HG02610 (cell line): ENCODE measurements around the gene DHH.
A peak's percentile ranks its signal among the peaks of the same experiment; 100 is the strongest.

Experiments
- ATAC-seq: cut with Tn5 transposase; IDR thresholded peaks from one replicate; pipeline ENCODE4 v1.9.1; 2021; ENCODE audit warnings: mild to moderate bottlenecking, moderate library complexity; ENCODE audit not compliant: unreplicated experiment

DHH gene

DNA sequence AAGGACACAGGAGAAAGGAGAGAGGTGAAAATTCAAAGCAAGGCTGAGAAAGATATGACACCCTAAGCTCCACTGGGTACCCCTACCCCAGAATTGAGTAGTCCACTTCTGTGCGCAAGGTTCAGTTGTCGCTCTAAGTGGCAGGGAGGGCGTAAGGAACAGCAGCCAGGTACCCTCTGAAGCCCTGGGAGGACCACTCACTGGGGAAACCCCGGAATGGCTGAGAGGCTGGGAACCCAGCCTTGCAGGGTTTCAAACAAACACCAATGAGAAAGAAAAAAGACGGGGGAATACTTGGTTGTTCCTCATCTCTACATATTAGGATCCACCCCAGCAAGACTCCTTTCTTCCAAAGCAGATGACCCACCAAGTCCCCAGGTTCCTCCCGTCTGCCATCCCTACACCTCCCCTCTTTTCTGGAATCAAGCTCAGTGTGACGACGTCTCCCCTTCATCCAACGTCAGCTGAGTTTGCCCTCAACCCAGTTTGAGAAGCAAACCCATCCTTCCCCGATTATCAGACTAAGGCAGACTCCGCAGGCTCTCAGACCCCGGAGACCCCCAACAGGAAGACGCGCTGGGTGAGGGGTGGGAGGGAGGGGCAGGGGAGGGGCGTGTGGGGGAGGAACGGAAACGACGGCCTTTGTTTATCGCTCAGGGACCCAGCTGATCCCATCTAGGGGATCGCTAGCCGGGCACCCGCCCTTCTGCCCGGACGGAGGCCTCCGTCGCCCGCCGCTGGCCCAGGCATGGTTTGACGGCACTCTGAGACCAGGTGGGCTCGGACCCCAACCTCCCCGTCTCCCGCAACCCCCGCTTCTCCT lies 15.3 kb upstream of the DHH start:
- no peak for ATAC-seq

- ATAC-seq: no peak
These were observed 14.4 kb upstream of the DHH start for GRCh38 chr12:49108958-49109404.

GRCh38 chr12:49105504-49106084 lies 11.0 kb upstream of the DHH start:
- no peak for ATAC-seq

- ATAC-seq: no peak
These were observed 10.2 kb upstream of the DHH start for GRCh38 chr12:49104822-49105221.

DNA sequence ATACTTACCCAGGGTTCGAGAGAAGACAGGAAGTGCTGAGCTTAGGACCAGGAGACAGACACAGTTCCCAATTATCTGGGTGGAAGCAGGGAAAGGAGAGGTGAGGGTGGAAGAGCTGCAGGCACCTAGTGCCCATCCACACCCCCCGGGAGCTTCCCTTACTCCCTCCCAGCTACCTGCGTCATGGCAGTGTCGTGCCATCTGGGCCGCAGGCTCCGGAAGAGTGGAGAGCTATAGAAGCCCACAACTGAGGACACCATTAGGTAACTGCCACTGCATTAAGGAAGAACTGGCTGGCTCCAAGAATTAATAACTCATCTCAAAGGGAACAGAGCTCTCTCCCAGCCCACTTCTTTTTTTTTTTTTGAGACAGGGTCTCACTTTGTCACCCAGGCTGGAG lies 5.8 kb upstream of the DHH start:
- ATAC-seq: no peak

DNA sequence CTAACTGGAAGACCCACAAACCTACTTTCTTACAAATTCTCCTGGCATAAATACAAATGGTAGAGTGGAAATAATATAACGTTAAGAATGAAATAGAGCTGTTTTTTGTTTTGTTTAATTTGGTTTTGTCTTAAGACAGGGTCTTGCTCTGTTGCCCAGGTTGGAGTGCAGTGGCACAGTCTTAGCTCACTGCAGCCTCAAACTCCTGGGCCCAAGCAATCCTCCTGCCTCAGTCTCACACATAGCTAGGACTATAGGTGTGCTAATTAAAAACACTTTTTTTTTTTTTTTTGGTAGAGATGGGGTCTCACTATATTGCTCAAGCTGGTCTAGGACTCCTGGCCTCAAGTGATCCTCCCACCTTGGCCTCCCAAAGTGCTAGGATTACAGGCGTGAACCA lies 4.1 kb upstream of the DHH start:
- ATAC-seq: no peak

DNA sequence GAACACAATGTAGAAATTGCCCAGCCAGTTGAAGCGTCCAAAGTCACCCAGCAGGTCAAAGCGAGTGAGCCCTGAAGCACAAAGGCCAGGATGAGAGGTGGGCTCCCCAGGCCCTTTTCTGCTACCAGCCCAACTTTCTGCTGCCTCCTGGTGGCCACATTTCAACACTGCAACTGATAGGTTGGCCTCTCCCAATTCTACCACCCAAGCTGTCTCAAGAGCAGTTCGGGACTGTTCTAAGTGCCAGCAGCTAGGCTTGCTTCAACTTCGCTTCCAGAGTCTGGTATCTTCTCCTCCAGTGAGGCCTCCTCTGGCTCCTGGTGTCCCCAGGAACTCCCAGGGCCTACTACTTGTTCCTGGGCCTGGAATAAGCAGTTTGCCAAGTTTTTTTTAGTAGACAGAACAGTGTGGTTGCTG lies 3.4 kb upstream of the DHH start:
- no peak for ATAC-seq

GRCh38 chr12:49097381-49097780 lies 2.8 kb upstream of the DHH start:
- no peak for ATAC-seq

DNA sequence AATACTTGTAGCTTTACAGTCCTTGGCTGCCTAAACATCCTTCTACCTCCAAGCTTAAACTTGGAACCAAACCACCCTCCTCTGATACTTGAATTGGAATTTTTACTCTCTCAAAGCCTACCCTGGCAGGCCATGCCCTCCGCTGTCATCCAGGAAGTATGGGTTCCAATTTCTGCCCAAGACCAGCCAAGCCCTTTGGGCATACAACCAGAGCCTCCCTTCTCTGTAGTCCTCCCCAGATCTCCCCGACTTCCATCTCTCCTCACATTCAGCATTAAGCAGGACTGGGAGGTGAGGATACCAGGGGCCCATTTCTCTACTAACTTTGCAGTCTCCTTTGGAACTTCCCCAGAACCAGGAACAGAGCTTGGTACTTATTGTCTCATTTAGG lies 369 bp upstream of the DHH start:
- no peak for ATAC-seq

DNA sequence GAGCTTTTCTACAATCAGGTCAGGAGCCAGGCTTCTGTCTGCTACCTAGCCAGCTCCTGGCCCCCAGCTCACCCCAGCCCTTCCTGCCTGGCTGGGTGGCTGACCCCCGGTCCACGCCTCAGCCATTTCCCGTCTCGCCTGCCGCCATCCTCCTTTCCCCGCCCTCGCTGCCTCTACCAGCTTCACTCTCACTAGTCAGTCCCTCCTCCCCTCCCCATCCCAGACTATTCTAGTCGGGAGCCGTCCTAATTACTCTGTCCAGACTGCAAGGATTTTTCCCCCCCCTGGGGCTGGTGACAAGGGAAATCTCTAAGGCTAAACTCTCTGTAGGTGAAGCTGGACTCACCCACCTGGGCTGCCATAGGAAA lies 825 bp downstream of the DHH start:
- no peak for ATAC-seq

DNA sequence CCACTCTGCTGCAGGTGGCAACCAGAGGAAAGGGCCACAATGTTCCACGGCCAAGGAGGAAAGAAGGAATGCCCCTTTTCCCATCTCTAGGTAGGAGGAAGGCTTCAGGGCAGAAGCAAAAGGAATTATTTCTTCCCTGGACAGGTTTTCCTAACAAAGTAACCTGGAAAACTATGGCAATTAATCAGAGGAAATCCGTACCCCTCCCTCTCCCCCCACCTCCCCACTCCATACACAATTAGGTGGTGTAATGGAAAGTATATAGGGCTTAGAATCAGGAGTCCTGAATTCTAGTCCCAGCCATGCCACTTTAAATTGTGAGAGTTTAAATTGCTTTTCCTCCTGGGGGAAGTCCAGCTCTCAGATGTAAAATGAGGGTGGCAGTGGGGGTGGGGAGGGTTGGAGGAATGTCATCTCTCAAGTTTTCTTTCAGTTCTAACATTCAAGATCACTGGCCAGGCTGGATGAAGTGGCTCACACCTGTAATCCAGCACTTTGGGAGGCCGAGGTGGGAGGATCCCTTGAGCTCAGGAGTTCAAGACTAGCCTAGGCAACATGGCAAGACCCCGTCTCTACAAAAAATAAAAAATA lies 1.7 kb downstream of the DHH start:
- no peak for ATAC-seq

DNA sequence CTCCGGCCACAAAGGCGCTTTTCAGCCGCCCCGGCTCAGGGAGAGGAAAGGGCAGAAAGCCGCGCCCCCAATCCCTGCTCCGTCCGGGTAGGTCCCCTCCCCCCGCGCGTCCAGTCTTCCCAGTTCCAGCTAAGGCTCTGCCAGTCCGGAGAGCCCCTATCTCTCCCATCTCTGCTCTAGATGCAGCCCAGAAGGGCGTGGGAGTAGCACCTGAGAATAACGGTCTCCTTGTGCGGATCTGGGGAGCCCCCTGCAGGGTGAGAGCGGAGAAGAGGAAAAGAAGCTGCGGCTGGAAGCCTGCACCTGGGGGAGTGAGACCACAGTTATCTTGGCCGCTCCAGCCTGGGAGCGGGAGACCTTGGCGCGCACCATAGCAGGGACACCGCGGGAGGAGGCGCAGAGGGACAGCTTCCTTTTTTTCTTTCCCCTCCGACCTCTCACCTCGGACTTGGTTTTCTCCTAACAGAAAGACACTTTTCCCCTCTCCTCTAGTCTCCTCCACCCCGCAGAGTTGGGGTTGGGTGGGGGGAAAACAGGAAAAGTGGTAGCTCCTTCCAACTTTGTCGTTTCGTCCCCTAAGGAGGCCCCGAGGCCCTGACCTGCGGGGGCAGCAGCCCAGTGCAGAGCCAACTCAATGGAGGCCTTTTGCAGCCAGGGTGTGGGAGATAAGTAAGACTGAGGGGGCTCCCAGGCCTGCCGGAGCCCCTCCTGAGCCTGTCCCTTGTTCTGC lies 2.4 kb downstream of the DHH start:
- no peak for ATAC-seq

DNA sequence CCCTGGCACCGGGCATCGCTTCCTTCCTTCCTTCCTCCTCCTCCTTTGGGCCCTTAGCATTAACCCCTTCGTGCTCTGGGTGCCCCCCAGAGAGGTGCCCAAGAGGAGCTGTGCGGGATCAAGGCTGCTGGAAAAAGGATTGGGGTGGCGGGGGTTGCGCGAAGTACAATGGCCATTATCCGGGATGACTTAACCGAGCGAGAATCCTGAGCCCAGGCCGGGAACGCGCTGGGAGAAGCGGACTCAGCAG lies 2.8 kb downstream of the DHH start:
- no peak for ATAC-seq

DNA sequence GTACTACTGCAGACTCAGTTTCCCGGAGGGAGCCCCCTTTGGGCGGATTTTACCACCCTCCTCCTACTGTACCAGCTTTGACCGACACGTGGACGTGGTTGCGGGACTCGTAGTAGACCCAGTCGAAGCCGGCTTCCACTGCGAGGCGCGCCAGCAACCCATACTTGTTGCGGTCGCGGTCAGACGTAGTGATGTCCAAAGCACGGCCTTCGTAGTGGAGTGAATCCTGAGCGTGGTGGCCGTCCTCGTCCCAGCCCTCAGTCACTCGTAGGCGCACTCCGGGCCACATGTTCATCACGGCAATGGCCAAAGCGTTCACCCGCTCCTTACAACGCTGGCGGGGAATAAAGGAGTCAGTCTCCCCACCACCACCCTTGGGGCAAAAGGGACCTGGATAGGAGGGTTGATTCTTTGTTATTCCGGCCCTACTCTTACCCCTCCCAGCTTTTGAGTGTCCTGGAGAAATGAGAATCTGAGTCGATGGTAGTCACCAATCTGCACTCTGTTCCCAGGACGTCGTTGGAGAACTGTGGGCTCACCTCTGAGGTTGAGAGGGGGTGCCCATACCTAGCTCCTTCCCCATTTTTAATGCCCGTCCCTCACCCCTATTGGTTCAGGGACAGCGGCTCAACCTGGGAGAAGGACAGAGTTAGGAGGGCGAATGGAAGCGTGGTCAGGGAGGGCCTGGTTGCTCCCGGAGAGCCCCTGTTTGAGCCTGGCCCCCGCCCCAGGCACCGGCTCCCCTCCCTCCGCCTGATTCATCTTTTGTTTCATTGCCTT lies 3.4 kb downstream of the DHH start:
- ATAC-seq: no peak

- ATAC-seq: no peak
These were observed 4.5 kb downstream of the DHH start for GRCh38 chr12:49089821-49090773.

GRCh38 chr12:49088932-49089330 lies 5.7 kb downstream of the DHH start:
- no peak for ATAC-seq

DNA sequence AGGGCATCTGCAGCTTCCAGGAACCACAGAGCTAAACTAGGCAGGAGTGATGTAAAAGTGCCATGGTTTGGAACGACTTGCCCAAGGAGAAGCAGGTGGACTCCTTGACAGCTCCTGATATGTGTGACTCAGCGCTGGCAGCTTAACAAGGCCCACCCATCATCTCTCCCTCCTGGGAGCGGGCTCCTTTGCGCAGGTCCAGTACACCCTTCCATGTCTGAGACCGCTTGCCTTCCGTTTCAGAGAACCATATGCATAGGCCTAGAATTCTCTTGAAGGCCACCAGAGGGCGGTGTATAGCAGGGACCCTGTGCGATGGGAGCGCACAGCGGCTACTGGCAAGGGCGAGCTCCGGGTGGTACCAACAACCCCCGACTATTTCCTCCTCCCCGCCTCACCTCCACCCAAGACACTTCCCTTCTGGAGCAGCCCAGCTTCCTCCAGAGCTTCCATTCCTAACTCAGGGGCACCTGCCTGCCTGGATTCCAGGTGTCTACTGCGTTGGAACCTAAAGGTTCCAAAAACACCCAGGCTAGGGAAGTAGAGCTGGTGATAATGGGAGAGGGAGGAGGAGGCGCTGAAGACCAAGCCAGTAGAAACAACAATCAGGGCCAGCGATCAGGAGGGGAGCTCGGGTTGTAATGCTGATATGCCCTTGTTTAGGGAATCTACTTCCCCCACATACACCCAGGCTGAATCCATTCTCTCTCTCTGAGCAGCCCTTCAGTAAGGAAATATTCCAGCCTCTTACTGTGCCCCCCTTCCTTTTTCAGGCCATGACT lies 6.3 kb downstream of the DHH start:
- peak; percentile 85 for ATAC-seq

- no peak for ATAC-seq
These were observed 8.5 kb downstream of the DHH start for GRCh38 chr12:49086116-49086515.

DNA sequence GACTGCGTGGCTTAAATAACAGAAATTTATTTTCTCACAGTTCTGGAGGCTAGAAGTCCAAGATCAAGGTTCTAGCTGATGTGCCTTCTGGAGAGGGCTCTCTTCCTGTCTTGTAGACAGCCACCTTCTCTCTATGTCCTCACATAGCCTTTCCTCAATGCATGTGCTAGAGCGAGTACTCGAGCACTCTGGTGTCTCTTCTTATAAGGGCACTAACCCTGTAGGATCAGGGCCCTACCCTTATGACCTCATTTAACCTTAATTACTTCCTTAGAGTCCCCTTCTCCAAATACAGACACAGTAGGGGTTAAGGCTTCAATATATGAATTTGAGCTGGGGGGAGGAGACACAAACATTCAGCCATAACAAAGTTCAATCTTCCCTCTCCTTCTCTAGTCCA lies 10.2 kb downstream of the DHH start:
- ATAC-seq: no peak
